Right ventricle myocardium superior (tissue), 1 donor: ENCODE data around the gene PTPN4. TPM values are rescaled to one million over a fixed set of nuclear protein-coding genes. Genes with fewer than 3 reads are reported as not detected.

Experiments used
- ATAC-seq: fragments of 200-7000 bp; cut with Tn5 transposase; one replicate; pipeline ENCODE4 v1.9.1; 2020; ENCODE audit warnings: mild to moderate bottlenecking; ENCODE audit not compliant: poor library complexity
- DNase-seq: peaks from one replicate; pipeline ENCODE4 v3.0.0-alpha.2; 2020
- intact Hi-C: fragments of 100-400 bp; cut with DNase I; formaldehyde crosslinking; loops from one replicate; pipeline ENCODE4 v1.11.2; 2022
- total RNA-seq: library from RNA; stranded (reverse); fragmentation: NEBNext Ultra II Directional; extraction: Animal tissue kit (Norgen Biotek cat#: 25700); gene quantifications from one replicate; pipeline ENCODE4 v1.2.1, GENCODE V29; 2021
- donor health status: DM: no; HTN: yes; CAD: no; lungs with severe emphysema.

PTPN4 gene
- total RNA-seq, 1 donor from 2014 or later: 37.6 TPM

DNA sequence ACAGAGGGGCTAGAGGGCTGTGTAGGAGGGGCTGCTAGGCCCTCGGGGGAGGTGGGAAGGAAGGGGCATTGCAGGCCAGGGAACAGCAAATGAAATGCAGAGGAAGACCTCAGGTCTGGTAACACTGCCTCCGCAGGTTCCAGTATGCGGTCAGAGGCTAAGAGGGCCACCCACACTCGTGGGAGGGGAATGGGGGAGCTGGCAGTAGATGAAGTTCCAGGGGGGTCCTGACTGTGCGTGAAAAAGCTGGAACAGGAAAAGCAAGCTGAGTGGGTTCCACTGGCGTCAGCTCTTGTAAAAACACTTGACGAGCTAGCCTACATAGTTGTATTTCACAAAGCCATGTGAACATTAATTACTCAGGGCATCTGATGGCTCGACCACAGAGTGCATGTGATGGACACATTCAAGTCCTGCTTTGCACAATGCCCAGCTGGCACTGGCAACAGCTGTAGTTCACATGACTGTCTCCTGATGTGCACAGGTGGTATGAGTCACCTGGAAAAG, 29.0 kb upstream of the PTPN4 start:
- DNase-seq (no peak), ATAC-seq (no peak)
- intact Hi-C loops: no loop called here

DNA sequence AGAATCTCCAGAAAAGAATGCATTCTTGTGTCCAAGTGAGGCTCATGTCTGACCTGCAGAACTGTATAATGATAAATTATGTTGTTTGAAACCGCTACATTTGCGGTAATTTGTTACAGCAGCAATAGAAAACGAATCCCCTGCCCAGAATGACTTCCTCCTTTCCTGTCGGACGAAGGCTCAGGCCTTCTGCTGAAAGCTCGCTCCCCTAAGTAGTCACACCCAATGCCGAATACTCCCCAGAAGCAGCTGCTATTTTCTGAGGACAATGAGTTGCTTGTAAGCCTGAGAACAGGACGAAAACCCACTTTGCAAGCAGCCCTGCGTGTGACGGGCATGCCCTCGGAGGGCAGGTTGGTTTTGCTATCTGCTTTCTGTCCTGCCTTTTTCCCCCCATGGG, 27.7 kb upstream of the PTPN4 start:
- no peak for DNase-seq
- intact Hi-C loops: no loop called here
- ATAC-seq: no peak

DNA sequence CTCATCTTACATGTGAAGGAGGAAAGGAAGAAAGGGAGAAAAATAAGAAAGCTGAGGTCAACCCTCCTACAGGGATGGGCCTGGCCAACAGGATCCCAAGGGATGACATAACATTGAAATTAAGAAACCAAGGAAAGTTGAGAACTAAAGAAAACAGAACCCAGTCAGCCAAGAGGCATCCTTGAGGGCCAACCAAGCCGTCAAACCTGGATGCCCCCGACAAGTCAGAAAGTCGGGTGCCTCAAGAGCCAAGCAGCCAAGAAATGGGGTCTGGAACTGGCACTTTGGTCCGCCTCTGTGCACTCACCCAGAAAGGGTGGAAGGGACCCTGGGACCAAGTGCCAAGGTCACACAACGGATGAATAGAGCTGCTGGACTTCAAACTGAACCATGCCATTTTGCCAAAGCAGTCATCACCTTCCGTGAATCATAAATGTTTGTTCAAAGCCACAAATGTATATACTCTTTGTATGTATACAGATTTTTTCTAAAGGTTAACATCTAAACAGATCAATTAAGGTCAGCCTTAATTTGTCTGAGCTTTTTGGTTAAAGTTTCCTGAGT, 27.0 kb upstream of the PTPN4 start:
- intact Hi-C loops: no loop called here
- ATAC-seq (no peak), DNase-seq (no peak)

DNA sequence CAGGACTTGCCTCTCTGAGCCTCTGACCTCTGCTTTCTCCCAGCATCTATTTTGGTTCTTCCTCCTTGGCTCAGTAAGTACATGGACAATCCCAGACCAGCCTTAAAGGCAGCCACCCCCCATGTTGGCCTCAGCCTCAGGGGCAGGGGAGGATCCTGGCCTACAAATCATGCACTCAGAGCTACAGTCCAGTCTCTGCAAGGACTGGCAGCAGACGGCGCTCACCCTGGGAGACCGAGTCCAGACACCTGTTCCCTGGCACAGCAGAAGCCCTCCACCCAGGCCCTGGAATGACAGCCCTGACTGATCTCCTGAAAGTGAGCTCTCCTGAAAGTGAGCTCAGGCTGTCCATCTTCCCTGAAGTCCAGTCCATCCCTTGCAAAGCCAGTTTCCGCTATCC, 25.7 kb upstream of the PTPN4 start:
- intact Hi-C loops: no loop called here
- DNase-seq: no peak
- no peak for ATAC-seq

DNA sequence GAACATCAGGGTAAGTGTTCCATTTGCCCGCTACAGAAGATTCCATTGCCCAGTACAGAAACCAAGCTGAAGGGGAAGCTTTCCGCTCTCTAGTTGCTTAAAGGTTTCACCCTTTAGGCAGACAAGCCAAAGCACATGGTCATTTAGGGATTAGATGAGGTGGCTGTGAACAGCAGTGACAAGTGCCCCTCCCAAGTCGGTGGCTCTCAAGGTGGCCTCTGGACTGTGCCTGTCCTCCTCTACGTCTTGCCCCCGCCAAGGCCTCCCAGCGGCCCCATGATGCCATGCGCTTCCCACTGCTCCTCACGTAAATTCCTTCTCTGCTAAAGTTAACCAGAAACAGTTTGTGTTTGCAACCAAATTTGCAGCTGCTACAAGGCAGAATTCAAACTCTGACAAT, 24.2 kb upstream of the PTPN4 start:
- intact Hi-C loops: no loop called here
- ATAC-seq: no peak
- DNase-seq: no peak

DNA sequence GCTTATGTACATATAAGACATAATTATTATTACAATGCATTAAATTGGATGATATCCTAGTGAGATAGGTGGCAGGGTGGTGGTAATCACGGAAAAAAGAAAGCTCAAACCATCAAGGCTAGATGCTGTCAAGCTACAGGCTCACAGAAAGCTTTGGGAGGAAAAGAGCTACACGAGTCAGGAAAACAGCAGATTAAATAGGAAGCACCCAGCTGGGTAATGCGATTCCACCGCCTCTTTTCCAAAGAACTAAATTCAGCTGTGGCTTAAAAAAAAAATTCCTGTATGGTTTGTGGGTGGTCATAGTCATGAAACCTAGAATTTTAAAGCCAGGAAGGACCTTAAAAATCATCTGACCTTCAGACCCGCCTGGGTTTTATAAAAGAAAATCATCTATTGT, 23.7 kb upstream of the PTPN4 start:
- ATAC-seq: no peak
- intact Hi-C loops: no loop called here
- DNase-seq: no peak

DNA sequence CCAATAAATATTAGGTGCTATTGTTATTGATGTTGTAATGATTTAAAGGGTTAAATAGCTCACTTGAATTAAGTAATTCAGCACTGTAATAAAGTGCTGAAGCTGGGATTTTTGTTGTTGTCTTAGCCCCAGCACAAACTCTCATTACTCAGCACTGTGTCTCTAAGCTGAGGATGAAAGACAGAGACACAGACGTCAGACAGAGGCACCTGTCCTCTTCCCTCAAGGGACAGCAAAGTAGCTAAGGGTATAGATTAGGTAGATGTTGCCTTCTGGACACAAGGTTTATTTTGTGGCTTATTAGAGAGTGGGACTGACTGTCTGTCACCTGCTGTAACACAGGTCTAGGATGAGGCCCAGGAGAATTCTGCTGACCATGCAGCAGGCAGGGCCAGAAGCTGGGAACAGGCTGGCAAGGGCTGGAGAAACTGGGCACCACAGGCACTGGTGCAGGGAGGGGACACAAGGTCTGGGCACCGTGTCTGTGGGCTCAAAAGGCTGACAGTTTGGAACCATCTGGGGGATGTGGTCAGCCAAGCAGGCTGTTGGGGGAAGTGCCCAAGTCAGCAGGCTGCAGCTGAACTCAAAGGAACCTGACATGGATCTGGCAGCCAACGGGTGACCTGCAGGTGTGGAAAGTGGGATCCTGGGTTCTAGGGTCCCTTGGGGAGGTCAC, 20.0 kb upstream of the PTPN4 start:
- DNase-seq (no peak), ATAC-seq (no peak)
- intact Hi-C loops: no loop called here

DNA sequence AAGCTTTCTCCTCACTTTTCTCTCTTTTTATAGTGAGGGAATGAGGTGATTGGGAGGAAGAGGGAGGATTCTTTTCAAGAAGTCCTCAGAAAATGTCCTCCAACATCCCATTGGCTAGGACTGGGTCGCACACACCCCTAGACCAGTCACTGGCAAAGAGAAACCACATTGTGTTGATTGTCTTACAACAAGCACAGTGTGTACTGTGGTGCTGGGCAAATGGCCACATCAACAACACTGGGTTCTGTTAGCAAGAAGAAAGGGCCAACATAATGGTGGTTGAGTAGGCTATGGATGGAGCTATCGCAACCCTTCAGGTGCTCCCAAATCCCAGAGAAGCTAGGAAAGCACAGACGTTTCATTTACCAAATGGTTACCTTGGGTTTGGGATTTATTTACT, 18.7 kb upstream of the PTPN4 start:
- intact Hi-C loops: no loop called here
- DNase-seq: no peak
- no peak for ATAC-seq

DNA sequence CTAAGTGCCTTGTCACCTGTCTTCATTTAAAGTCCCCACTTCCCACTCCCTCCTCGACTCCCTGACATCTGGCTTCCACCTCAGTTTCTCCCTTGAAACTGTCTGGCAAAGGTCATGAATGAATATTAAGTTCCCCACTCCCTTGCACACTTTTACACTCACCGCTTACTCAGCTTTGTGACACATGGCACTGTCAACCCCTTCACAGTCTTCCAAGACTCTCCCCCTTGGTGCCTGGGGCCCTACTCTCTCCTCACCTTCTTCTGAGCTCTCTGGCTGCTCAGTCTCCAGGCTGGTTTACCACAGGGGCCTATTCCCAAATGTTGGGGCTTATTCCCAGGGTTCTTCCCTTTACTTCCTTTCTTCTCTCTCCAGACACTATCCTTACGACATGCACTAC, 17.9 kb upstream of the PTPN4 start:
- ATAC-seq (no peak), DNase-seq (no peak)
- intact Hi-C loops: no loop called here

DNA sequence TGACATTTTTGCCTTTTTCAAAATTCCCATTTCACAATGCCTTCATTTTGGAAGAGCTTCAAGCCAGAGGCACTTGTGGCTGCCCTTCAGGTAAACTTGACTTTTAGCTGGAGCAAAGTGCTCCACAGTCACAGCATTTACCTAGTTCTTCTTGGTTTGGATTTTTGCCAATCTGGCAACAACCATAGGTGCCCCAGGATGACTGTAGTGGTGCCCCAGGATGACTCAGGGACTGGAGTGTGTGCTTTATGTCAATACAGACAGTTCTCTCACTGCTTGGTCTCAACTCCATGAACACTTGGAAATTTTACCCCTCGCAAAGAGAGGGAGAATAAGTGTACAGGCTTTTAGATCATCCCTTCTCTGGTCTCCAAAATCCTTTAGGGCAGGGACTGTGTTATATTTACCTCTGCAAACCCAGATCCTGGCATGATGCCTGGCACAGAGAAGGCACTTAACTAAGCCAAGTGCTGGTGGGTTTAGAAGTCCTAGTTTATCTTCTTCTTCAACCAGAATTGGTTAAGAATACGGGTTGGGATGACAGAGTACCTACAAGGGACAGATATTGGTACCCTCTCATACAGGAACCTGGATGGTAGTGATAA, 15.3 kb upstream of the PTPN4 start:
- intact Hi-C loops: no loop called here
- ATAC-seq: peak; percentile 59
- DNase-seq: no peak

DNA sequence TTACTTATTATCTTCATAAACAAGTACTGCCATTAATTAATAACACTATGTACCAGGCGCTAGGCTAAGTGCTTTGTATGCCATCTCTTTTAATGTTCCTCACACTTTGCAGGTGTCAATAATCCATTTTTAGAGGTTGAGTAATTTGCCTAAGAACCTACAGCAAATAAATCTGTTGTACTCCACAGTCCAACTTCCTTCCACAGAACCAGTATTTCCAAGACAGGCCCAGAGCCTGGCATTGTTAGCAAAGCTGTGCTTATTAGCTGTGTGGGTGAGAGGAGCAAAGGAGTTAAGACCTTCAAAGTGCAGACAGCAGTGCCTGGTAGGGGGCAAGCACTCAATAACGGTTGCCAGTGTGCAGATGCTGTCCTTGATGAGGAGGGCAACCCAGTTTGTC, 14.2 kb upstream of the PTPN4 start:
- intact Hi-C loops: no loop called here
- ATAC-seq: peak; percentile 17
- no peak for DNase-seq

DNA sequence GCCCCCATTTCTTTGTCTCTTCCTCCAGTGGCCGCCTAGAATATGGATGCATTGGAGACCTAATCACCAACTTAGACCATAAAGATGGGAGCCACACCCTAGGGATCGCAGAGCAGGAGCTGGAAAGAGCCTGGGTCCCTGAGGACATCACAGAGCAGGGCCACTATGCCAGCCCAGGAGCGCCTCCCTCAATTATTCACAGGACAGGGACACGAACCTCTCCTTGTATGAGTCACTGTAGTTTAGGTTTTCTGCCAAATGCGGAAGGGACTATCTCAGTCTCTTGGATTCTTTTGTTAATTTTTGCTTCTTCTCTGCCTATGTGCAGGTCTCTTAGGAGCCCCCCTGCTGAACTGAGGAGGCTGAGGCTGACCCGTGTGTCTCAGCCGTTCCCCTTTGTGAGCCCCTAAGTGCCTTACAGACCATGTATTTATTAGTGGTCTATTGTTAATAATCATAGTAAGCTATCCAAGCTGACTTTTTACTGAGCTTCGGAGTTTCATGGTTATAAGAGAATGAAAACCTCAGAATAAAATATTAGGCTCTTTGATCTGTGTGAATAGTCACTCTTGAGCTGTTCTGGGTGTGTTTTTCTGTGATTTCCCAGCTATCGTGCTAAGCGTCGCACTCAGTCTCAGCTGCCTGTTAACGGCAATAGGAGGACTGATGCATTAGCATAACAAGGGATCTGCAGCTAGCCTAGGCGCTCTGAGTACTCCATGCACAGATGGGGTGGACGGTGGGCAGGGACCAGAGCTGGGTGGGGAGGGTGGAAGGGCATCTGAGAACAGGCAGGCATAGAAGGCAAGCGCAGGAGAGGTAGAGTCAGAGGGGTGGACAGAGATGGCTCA, 12.7 kb upstream of the PTPN4 start:
- ATAC-seq: no peak
- intact Hi-C loops: no loop called here

DNA sequence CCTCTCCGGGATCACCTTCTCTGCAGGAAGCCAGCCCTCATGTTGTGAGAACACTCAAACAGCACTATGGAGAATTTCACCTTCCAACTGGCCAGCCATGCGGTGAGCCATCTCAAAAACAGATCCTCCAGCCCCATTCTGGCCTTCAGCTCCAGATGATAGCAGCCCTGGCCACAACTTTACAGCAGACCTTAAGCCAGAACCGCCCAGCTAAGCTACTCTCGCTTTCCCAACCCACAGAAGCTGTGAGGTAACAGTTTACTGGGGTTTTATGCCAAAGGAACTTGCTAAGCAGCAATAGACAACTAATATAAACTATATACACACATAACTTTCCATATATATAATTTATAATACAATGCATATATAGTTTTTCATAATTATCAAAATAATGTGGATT, 11.6 kb upstream of the PTPN4 start:
- ATAC-seq (no peak), DNase-seq (no peak)
- intact Hi-C loops: no loop called here

More for the DNA sequence above, 12.7 kb upstream of the PTPN4 start:
- no peak for DNase-seq

DNA sequence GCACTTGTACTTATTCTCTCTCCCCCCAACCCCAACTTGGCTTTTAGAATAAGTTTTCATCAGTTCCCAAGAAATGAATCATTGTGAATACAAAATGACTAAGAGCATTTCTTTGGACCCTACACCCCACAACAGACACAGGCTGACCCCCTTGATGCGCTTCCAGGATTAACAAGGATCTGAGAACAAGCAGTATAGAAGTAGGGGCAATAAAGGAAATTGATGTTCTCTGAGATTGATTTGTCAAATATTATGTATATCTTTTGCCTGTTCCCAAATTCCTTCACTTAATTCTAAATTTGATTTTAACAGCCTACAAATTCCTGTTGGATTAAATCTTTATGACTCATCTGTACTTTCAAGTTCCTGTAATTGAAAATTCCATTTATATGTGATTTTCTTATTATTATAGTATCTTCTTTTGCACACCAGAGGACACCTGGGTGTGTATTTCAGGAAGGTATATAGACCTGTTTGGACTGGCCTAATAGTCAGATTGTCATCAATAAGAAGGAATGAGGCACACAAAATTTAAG, 10.2 kb upstream of the PTPN4 start:
- no peak for DNase-seq
- no peak for ATAC-seq
- intact Hi-C loops: loop anchor here (5.0 kb wide), 2 partner anchors 73 to 428 kb away; no protein-coding TSS in a partner anchor

DNA sequence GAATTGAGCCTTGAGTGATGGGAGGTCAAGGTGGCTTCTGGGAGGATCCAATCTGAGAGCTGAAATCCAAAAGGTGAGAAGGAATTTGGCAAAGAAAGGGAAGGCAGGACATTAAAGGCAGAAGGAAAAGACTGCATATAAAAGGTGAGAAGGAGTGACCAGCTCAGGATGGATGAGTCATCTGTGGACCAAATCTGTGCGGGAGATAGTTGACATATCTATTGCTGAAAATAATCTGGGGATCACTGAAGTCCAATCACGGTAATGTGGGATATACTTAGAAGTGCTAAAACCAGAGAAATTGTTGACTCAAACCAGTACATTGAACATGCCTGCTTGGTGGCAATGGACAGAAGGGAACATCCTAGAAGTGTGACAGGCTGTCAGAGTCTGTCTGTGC, 8.0 kb upstream of the PTPN4 start:
- ATAC-seq: no peak
- intact Hi-C loops: loop anchor here (5.0 kb wide), 2 partner anchors 71 to 426 kb away; no protein-coding TSS in a partner anchor
- DNase-seq: no peak

DNA sequence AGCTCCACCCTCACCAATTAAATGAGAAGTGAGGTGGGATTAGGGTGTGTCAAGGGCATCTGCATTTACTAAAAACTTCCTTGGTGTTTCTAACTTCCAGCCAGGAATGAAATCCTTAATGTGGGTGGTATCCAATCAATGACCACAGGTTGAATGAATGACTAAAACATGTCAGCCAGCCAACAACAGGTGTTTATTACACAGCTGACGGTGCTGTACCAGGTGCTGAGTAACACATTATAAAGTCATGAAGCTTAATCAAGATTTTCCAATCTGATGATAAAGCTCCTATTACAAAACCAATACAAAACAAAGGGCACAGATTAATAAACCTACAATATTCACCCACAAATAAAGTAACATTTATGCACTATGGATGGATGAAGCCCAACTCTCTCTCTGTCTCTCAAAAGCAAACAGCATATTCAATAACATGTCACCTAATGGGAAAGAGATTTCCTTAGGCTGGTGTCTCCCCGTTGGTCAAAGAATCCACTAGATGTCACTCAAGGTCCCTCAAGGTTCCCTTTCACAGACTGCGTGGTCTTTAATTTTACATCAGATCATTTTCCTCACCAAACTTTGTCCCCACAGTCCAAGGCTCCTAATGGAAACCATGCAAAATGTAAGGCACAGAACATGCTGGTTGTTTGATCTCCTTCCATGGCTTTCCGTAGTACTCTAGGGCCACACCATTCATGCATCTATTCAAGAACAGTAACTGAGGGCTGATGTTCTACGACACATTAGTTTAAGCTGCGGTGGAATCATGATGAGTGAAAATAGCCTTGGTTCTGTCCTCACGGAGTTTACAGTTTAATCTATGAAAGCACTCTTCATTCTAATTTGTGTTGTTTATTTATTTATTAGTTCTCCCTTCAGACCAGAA, 6.4 kb upstream of the PTPN4 start:
- intact Hi-C loops: loop anchor here (5.0 kb wide), 2 partner anchors 69 to 424 kb away; no protein-coding TSS in a partner anchor
- DNase-seq (no peak), ATAC-seq (peak; percentile 80)

DNA sequence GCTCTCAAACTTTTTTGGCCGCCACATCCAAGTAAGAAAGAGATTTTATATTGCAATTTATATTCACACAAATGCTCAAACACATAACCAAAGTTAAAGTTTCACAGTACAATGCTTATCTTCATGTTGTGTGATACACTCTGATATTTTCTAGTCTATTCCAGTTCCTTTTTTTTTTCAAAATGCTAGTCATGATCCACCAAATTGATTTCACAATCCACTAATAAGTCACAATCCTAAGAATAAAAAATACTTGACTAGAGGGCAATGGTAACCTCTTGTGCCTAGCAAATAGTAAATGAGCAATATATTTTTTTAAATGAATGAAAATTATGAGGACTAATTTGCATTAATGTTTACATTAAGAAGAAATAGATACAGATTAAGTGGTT, 5.8 kb upstream of the PTPN4 start:
- DNase-seq (no peak), ATAC-seq (no peak)
- intact Hi-C loops: loop anchor here (5.0 kb wide), 2 partner anchors 68 to 423 kb away; no protein-coding TSS in a partner anchor

DNA sequence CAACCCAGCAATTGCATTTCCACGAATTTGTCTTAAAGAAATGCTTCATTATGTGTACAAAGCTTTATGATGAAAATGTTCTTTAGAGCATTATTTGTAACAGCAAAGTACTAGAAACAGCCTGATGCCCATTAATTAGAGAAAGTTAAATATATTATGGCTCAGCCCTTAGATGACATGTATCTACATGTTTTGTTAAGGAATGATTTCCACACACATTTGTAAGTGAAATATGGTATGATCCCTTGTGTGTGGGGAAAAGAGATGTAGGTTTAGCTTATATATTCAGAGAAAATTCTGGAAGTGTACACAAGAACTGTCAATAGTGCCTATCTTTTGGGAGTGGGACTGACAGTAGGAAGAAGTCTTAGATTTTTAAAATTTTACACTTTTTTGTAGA, 3.8 kb upstream of the PTPN4 start:
- intact Hi-C loops: no loop called here
- ATAC-seq: no peak
- DNase-seq: no peak
